Ascending aorta (tissue), 2 donors: ENCODE data around the gene PVR. TPM values are rescaled to one million over a fixed set of nuclear protein-coding genes. Genes with fewer than 3 reads are reported as not detected.

ENCODE experiments used
- DNase-seq, 2 donors: peaks; one replicate each; pipeline ENCODE4 v3.0.0-alpha.2; 2019; ENCODE audit warnings: low spot score in 2 of 2
- H3K27ac ChIP-seq, 2 donors: fragments of 200-600 bp; sonication (generic); one replicate each; pipeline ENCODE4 v1.5.1; 2016 to 2017; ENCODE audit warnings: mild to moderate bottlenecking in 1 of 2
- H3K27me3 ChIP-seq: fragments of 200-600 bp; sonication (generic); one replicate; pipeline ENCODE4 v1.5.1; 2017
- H3K36me3 ChIP-seq, 2 donors: fragments of 200-600 bp; sonication (generic); one replicate each; pipeline ENCODE4 v1.5.1; 2016
- H3K4me1 ChIP-seq, 2 donors: fragments of 200-600 bp; sonication (generic); one replicate each; pipeline ENCODE4 v1.5.1; 2016 to 2017; ENCODE audit warnings: mild to moderate bottlenecking in 1 of 2
- H3K4me3 ChIP-seq, 2 donors: fragments of 200-600 bp; sonication (generic); one replicate each; pipeline ENCODE4 v1.5.1; 2016 to 2017; ENCODE audit warnings: mild to moderate bottlenecking in 1 of 2
- H3K9me3 ChIP-seq, 2 donors: fragments of 200-600 bp; sonication (generic); one replicate each; pipeline ENCODE4 v1.5.1; 2016
- CTCF ChIP-seq, 3 experiments: fragments of 200-600 bp in 2 of 3; fragments of 450-650 bp in 1 of 3; sonication (generic) in 2 of 3; IDR thresholded peaks; one replicate each; pipeline ENCODE4 v1.5.1; 2016 to 2019; ENCODE audit warnings: antibody characterized with exemption in 3 of 3, mild to moderate bottlenecking in 1 of 3, moderate library complexity in 1 of 3
- intact Hi-C: fragments of 100-400 bp; cut with DNase I; formaldehyde crosslinking; loops from one replicate; pipeline ENCODE4 v1.15.1; 2023
- total RNA-seq: library from RNA; depleted of rRNA; stranded (reverse); fragments of >200 nt; gene quantifications from one replicate; pipeline ENCODE4 v1.1.0, GENCODE V29; 2016

Gene PVR
- total RNA-seq, 1 donor from 2014 or later: 61.4 TPM

GRCh38 chr19:44635581-44636438, 7.9 kb upstream of the PVR start:
- no peak for DNase-seq
- TF ChIP-seq CTCF (IDR thresholded peaks at IDR 0.05): no peak
- Histone ChIP-seq H3K4me3 (no peak overlapping the region), H3K36me3 (no peaks in the 10 kb centered on the region), H3K9me3 (no peaks in the 10 kb centered on the region), H3K4me1 (peaks cover 0 to 3% of the 10 kb centered on the region in 2 donors), H3K27me3 (no peaks in the 10 kb centered on the region), H3K27ac (no peak overlapping the region)
- intact Hi-C loops: no loop called here

GRCh38 chr19:44636439-44637389, 7.0 kb upstream of the PVR start:
- DNase-seq: no peak
- no peaks in the 10 kb centered on the region for H3K27me3 ChIP-seq

GRCh38 chr19:44637390-44637764, 6.3 kb upstream of the PVR start:
- intact Hi-C loops: no loop called here
- Histone ChIP-seq H3K36me3 (no peaks in the 10 kb centered on the region), H3K4me3 (no peak overlapping the region), H3K9me3 (no peaks in the 10 kb centered on the region), H3K27ac (no peak overlapping the region), H3K4me1 (peaks cover 0 to 3% of the 10 kb centered on the region in 2 donors), H3K27me3 (no peaks in the 10 kb centered on the region)
- no peak for TF ChIP-seq CTCF (IDR thresholded peaks at IDR 0.05)
- DNase-seq: no peak

More at GRCh38 chr19:44636439-44637389, 7.0 kb upstream of the PVR start:
- peaks cover 0 to 3% of the 10 kb centered on the region in 2 donors for H3K4me1 ChIP-seq
- no peaks in the 10 kb centered on the region for H3K36me3 ChIP-seq
- H3K9me3 ChIP-seq: no peaks in the 10 kb centered on the region
- no peak overlapping the region for H3K27ac ChIP-seq
- intact Hi-C loops: no loop called here
- TF ChIP-seq CTCF (IDR thresholded peaks at IDR 0.05): no peak
- H3K4me3 ChIP-seq: no peak overlapping the region

DNA sequence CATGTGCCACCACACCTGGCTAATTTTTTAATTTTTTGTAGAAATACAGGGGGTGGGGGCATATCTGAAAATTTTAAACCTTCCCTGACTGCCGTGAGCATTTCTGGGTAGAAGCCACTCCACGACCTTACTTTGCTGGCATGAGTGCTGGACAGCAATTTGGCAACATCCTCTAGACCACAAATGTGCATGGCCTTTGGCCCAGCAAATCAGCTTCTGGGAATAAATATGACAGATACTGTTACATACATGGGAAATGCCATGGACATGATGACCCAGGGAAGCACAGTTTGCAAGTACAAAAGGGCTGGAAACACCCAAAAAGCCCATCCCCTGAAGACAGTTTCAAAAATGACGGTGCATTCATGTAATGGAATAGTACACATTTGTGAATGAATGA, 3.2 kb upstream of the PVR start:
- DNase-seq: no peak

More for the DNA sequence above, 3.2 kb upstream of the PVR start:
- Histone ChIP-seq H3K4me3 (no peak overlapping the region), H3K36me3 (no peaks in the 10 kb centered on the region), H3K4me1 (peaks cover 0 to 5% of the 10 kb centered on the region in 2 donors), H3K27ac (no peak overlapping the region), H3K9me3 (no peaks in the 10 kb centered on the region), H3K27me3 (no peaks in the 10 kb centered on the region)
- intact Hi-C loops: no loop called here
- no peak for TF ChIP-seq CTCF (IDR thresholded peaks at IDR 0.05)
